ENCODE measurements around the gene FMNL3.

FMNL3 gene

DNA sequence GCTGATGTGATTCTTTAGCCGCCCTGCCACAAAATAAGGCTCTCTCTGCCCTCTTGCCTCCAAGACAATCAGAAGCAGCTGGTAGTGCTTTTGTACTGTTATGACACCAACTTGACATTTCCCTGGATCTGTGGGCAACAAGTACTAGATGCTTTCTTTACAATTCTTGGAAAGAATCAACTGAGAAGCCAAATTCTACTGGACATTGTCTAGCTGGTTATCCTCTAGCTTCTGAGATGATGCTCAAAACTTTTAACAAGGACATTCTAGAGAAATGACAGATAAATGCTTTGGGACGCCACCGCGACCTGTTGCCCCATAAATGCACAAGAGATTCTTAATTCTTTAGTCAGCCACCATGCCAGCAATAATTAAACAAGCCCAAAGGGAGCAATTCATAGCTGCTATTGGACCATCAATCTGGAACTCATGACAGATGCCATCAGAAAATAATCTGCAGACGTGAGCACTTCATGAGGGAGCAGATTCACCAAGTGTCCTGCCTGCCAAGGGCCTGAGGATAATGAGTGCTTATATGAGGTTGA lies 22.8 kb downstream of the FMNL3 start:
- TF ChIP-seq, protein P1, sequence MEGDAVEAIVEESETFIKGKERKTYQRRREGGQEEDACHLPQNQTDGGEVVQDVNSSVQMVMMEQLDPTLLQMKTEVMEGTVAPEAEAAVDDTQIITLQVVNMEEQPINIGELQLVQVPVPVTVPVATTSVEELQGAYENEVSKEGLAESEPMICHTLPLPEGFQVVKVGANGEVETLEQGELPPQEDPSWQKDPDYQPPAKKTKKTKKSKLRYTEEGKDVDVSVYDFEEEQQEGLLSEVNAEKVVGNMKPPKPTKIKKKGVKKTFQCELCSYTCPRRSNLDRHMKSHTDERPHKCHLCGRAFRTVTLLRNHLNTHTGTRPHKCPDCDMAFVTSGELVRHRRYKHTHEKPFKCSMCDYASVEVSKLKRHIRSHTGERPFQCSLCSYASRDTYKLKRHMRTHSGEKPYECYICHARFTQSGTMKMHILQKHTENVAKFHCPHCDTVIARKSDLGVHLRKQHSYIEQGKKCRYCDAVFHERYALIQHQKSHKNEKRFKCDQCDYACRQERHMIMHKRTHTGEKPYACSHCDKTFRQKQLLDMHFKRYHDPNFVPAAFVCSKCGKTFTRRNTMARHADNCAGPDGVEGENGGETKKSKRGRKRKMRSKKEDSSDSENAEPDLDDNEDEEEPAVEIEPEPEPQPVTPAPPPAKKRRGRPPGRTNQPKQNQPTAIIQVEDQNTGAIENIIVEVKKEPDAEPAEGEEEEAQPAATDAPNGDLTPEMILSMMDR (conservative IDR thresholded peaks at IDR 0.05; ENCODE audit: low read depth, low read length): no peak
- DNase-seq (ENCODE audit: low read depth): no peak
- no peak overlapping the region for H3K4me3 ChIP-seq (ENCODE audit: low read depth, low read length)

DNA sequence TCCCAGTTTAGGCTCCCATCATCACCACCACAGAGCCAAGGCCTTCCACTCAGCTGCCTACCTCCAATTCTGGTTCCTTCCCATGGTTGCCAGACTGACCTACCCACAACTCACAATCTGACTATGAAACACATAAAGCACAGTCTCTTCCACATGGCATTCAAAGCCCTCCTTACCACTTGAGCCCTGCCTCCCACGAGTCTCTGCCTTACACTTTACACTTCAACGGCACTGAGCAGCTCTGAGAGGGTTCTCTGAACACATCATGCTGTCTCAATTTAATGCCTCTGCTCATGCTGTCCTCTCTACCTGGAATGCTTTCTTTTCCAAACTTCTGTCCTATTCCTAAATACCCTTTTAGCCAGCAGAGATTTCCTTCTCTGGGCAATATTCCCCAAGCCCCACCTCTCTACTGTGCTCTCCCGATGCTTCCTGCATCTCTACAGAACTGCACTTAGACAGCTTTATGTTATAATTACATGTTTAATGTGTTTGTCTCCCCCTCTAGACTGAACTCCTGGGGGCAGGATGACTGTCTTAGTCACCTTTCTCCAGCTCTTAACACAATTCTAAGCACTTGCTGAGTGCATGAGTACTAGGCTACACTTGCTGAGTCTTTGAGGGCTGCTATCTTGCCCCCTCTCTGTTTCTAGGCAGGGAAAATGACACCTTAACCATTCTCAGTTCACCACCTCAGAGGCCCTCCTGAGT lies 23.5 kb downstream of the FMNL3 start:
- TF ChIP-seq, protein P1 (conservative IDR thresholded peaks at IDR 0.05; ENCODE audit: low read depth, low read length): no peak
- no peak overlapping the region for H3K4me3 ChIP-seq (ENCODE audit: low read depth, low read length)
- DNase-seq (ENCODE audit: low read depth): no peak

DNA sequence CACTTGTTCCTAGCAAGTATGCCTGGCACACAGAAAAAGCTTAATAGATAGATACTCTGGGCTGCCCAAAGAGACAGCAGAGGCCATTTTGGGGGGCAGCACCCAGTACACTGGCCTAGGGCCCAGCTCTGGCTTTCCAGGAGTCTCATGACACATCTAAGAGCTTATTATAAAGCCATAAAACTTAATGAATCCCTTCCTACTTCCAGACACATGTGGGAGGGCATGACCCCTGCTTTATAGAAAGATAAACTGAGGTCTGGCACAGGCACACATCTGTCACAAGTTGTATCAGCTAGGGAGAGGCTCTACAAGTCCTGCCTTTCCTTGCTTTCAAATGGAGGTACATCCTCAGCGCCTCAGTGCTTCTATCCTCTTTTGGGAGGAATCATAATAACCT lies 27.1 kb downstream of the FMNL3 start:
- DNase-seq (ENCODE audit: low read depth): no peak
- no peak overlapping the region for H3K4me3 ChIP-seq (ENCODE audit: low read depth, low read length)
- TF ChIP-seq, protein P1 (conservative IDR thresholded peaks at IDR 0.05; ENCODE audit: low read depth, low read length): no peak

DNA sequence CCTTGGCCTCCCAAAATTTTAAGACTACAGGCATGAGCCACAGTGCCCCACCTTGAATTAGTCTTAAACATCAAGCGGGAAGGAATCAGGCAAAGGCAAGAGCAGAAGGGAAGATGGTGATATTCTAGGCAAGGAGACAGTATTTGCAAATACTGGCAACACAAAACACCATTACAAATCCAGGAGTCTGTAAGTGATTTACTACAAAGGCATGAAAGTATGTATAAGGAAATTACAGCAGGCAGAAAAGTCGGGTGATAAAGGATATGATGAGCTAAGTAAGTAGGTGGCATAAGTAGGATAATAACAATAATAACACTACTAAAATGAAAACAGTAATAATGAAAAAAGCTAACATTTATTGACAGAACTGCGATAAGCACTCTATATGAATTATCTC lies 28.5 kb downstream of the FMNL3 start:
- TF ChIP-seq, protein P1 (conservative IDR thresholded peaks at IDR 0.05; ENCODE audit: low read depth, low read length): no peak
- no peak for DNase-seq (ENCODE audit: low read depth)
- H3K4me3 ChIP-seq (ENCODE audit: low read depth, low read length): no peak overlapping the region

DNA sequence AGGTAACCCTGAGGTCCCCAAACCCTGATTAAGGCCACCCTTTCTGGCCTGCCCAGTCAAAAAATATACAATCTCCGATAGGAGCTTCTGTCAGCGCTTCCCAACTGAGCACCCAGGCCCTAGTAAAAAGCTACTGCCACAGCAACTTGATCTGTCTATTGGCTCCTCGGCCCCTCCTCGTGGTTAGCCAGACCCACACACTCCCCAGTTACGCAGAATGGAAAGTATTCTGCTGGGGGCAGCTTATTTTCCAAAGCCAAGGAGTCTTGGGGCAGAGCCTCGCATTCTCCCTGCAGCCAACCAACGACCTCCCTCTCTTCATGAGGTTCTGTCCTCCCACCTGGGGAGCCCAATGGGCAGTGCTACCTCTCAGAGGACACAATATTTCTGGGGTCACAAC lies 32.1 kb downstream of the FMNL3 start:
- DNase-seq (ENCODE audit: low read depth): no peak
- no peak overlapping the region for H3K4me3 ChIP-seq (ENCODE audit: low read depth, low read length)
- TF ChIP-seq, protein P1 (conservative IDR thresholded peaks at IDR 0.05; ENCODE audit: low read depth, low read length): no peak

DNA sequence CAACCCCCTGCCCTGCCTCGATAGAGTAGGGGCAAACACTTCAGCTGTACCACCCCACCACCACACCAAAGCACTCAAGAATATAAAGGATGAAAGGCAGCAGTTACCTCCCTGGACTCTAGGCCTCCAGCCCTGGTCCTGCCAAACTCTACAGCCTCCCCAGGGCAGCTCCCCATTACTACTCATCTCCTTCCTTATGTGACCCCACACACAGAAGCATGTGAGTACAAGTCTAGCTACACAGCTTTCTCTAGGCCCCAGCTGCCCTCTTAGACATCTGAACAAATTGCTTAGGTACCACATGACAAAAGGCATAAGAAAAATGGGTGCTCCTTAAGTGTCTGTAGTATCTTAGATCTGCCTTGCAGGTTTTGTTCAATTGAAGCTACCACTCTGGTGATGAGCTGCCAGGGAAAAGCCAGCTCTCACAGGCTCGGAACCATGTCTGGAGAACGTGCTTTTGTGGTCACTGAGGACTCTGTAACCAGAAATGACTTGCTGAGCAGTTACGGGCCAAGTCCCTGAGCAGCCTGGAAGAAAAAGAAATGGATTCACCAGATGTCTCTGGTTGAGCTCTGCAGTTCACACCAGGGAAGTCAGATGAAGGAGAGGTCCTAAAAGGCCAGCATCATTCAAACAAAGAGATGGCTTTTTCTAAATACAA lies 32.8 kb downstream of the FMNL3 start:
- peak; percentile 34 for DNase-seq (ENCODE audit: low read depth)
- no peak overlapping the region for H3K4me3 ChIP-seq (ENCODE audit: low read depth, low read length)
- TF ChIP-seq, protein P1 (conservative IDR thresholded peaks at IDR 0.05; ENCODE audit: low read depth, low read length): no peak
